ENCODE measurements around the gene ADAMTSL1.

The ADAMTSL1 gene

DNA sequence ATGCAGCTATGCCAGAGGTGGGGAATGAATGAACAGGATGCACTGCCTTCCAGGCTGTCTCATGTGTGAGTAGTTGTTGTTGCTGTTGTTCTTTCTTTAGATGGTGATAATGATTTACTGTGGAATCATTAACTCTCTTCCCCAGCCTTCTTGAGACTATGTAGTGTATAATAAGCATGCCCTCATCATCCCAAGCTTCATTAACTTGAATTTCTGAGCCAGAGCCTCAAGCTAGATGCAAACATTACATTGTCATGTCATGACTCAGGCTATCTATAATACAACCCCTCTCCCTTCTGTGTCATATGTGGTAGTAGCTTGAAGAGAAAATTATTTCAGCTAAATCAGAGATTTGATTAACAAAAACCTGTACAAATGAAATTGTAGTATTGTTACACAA is 10.0 kb upstream of the ADAMTSL1 start:
- no peak for DNase-seq

DNA sequence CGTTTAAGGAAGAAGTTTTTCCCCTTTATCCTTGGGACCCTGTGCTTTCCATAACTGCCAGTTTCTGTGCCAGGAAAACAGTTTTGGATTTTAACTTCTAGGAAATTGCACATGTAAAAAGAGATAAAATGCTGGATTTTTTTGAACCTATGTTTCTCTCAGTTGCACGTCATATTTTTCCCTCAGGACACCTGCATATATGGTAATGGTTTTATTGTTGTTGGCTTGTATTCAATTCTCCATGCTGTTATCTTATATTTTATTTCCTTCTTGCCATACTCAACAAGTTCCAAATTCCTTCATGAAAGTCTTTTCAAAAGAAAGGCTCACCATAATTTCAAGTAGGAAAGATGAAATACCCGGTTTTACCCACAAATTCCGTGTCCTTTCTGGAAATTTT is 7.9 kb upstream of the ADAMTSL1 start:
- DNase-seq = no peak

DNA sequence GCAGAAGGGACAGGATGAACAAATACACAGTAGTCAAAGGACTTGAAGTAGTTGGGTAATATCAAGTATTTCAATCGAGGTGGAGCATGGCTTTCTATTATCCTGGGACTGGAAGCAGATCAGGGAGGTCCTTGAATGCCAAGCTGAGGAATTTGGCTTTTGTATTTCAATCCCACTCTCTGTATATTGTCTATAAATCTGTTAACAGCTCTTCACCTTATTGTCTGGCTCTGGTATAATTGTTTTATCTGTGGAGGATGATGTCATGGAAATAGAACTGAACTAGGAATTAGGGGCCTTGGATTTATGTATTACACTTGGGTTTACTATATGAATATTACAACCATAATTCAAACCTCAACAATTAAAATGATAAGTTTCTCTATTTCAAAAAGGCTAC is 6.3 kb upstream of the ADAMTSL1 start:
- DNase-seq = no peak

DNA sequence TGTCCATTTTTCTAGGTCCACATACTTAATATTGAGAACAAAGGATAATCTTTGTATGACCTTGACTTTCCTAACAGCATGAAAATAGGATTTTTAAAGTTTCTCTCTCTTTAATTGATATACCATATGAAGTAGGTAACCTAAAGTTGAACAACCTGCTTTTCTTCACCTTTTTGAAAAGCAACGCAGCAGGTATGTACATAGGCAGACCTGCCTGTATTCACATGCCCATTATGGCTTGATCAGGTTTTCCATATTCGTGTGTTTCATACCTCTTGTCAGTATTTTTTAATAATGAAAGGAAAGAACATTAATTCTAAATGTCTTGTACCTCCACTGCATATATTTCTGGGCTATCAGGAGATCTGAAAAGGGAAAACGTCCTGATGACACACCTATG is 1.5 kb upstream of the ADAMTSL1 start:
- DNase-seq = no peak

DNA sequence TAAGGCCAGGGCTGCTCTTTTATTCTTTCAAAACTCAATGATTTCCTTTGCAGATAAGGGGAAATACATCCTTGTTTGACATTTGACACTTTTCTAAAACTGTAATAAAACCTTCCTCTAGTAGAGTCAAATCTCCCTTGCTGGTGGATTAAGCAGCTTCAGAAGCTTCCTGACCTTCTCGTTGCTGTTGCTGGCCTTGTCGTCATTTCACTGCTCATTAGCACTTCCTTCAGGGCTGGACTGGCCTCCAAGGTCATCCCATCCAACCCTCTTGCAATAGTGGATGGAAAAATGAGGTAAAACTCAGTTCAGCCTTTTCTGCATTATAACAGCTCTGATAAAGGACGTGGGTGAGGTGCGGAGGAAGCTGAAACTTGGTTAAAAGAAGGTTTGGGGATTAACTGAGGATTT is 1.1 kb upstream of the ADAMTSL1 start:
- no peak for DNase-seq

DNA sequence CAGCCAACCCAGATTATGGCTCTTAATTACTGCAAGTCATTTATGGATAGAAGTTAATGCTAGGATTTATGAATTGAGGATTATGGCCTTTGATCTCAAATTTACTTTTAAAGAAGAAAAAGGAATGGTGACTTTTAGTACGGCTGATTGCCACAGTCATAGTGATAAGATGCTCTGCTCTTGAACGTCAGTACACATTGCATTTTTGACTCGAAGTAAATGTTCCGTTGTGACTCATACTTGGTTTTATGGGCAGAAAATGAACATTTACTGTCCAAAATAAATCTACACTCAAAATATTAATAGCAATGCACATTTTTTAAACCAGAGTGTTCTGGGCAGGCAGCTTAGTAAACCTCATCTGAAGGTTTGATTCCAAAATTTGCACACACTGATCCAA is 830 bp downstream of the ADAMTSL1 start:
- DNase-seq = no peak

DNA sequence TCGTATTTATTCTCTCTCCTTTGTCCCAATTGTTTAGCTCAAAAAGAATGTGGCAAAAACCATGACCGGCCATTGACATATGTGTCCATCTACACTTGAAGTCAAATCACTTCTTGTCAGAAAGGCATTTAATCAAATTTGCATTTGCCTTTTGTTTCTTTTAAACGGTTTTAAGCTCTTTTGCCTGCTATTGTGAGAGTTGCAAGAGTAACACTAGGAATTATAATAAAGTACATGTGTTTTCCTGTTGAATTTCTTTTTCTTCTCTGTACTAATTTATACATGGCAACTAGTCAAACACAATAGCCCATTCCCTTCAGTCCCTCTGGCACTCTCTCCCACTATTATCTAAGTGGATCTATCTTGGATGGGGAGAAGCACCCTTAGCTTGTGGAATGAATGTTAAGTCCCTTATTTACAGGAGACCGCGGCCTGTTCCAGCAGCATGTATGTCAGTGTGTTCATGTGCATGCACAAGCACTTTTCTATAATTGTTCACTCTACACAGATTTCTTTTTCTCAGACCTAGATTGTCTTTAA is 3.2 kb downstream of the ADAMTSL1 start:
- no peak for DNase-seq

DNA sequence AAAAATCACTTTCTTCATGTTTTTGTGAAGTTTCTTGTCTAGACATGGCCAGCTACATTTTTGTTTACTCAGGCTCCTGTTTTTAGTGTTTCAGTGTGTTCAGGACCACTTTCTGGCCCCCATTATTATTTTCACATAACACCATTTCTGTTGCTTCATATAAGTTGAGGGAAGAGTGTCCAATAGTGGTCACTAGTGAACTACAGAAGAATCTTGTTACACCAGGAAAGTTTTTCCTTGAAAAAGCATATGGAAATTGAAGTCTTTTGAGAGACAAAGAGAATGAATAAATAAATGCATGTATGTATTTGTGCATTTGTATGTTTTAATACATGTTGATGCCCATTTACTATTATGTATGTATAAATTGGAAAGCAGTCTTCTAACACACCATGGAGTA is 3.8 kb downstream of the ADAMTSL1 start:
- DNase-seq = no peak

DNA sequence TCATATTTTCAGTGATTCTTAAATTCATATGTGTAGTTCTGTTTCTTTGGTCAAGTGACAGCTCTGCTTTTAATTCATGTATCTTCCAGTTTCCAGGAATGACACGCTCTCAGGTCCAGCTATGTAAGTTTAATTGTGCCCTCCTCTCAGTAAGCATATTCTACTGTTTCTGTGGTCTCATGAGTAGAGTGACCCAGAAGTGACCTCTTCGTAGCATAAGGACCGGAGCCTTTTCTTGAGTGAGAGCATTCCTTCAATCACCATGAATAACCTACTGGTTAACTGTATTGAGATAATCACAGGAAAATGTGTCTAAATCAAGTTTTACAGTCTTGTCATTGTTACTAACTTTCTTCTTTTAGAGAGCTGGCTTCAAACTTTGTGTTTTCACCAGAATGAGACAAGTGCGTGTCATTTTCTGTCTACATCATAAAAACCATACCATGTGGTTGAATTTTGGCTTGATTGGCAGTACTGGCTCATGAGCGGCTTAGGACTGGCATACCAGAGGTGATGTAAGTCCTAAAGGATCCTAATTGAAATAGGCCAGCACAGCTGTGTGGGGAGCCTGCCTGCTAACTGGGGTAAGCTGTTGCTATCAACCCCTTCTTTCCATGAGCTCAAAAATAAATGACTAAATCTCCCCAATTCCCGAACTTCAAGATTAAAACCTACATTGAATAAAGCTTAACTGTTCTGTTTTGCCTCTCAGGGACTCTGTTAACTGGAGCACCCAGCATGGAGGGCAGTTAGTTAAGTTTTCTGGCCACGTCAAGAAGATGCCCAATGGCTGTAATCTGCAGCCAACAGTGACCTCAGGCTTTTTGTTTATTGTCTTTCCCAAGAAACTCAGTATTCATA is 4.8 kb downstream of the ADAMTSL1 start:
- no peak for DNase-seq

DNA sequence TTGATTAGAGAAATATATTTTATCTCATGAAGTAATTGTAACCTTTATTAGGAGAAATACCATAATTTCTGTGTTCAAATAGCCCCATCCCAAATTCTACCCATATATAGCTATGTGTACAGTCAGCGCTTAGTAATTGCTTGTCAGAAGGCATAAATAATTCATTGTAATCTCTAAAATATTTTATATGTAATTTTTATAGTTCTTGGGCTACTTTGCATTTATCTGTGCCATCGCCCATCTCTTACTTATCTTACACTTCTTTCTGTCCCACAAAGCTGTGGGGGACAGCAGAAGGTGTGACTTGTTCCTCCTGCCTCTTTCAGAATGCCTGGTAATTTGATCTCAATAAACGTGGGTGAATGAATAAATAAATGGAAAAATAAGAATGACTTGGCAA is 5.5 kb downstream of the ADAMTSL1 start:
- no peak for DNase-seq

DNA sequence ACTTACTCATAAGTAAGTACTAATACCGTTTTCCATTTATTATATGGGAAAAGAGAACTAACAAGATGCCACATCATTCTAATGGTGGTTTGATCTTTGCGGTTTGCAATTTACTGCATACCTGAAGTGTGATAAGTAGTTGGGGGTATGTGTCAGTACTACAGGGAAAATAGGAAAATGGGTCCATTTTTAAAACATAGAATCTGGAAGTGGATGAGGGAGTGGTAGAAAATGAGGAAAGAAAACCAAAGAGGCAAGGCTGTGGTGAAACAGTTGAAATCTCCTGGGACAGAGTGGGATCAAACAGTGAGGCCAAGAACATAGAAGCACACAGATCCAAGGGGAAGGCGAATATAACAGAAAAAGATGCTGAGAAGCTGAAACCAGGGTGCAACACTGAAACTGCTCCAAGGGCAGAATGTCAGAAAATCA is 6.7 kb downstream of the ADAMTSL1 start:
- DNase-seq = no peak

DNA sequence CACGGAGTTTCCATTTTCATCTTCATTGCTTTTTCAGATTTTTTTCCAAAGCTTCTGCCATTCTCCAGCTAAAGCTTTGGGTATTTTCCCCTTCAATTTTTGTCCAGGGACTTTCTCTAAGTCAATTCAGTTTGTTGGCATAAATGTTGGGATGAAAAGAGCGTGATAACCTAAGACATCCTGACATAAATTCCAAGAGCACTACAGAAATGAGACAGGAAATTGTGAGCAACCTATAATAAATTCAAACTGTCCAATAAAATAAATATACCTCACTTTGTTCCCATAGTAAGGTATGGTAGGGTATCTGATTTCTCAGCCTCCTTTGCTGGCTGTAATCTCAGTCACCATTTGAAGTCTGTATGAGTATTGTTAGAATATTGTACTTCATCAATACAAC is 8.4 kb downstream of the ADAMTSL1 start:
- no peak for DNase-seq

DNA sequence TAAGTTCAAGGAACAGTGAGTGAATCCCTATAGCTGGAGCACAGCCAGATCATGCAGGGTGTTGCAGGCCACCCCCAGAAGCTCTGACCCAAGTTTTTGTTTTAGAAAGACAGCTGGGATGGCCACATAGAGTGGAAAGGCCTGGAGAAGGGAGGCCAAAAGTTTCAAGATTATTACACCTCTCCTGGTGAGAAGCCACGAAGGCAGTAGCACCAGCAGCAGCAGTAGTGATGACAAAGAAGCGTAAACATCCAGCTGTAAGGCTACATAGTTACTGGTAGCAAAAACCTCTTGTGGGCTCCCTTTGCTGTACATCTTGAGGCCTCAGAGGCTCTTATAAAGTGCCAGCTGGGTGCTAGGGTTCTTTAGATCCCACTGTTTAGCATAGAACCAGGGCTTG is 11.8 kb downstream of the ADAMTSL1 start:
- DNase-seq = no peak

DNA sequence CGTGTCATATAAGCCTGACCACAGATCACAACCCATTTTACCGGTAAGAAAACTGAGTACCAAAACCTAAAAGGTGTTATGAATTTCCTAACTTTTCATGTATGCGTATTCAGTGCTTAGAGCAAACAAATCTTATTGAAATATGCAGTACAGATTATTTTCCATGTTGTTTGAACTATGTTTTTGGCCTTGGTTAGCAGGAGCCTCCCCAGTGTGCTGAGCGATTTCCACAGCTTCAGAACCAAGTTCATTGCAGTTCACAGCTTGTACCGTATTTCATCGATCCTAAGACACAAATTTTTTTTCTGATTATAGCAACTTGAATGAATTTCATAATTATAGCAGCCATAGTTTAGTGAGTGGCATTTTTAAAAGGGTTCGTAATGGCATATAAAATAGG is 13.7 kb downstream of the ADAMTSL1 start:
- no peak for DNase-seq

DNA sequence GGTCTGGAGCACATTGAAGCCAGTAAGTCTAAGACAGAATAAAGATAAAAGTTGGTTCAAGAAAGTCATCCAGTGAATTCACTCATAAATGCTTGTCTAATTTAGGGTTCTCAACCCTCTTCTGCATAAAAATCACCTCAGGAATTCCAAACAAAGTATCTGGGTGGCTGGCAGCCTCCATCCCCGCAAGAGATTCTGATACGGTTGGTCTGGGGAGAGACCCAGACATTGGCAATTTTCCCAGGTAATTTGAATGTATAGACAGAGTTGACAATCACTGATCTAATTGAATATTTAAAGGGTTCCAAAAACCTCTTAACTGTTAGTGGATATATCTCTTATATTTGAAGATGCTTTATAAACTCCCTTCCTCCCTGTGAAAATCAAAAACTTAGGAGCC is 14.9 kb downstream of the ADAMTSL1 start:
- no peak for DNase-seq

DNA sequence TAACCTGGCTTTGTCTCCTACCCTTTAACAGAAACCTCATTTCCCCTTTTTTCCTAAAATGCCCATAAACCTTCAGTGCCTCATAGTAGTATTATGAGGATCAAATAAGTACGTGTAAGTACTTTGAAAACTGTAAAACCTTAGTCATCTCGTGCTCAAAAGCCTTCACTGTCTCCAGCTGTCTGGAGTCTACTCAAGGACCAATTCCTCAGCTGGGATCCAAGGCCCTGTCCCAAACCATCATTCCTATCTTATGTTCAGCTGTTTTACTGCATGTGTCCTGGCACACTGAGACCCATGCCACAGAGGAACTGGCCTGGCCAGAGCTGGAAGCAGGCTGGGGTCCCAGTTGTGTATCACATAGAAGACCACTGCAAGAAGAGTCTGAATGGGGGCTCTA is 15.9 kb downstream of the ADAMTSL1 start:
- DNase-seq = no peak

DNA sequence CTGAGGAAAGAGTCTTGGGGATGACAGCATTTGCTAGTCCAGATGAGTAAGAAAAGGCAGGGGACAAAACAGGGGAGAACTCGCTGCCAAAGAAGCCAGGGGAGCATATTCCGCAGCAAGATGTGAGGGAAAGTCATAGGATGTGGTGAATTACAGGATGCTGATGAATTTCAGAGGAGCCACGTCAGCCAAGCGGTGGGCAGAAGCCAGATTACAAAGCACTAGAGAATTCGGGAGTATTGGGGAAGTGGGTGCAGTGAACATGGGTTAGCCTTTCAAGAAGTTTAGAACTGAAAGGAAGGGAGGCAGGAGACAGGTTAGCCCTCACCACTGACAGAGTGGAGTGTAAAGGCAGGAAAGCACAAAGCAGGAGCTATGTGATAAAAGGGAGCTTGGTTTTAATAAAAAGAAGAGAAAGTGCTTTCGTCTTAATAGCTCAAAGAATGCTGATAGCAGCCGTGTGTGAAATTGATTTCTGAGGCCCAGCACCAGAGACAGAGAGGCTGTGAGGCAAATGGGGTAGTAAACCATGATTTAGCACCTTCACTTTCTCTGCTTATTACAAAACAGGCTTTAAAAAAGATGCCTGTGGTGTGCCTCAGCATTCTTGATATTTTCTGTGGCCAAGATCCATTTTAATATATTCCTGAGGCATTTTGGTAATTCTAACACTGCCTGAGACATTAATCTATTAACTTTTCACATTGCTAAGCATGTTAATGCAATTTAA is 16.9 kb downstream of the ADAMTSL1 start:
- no peak for DNase-seq

DNA sequence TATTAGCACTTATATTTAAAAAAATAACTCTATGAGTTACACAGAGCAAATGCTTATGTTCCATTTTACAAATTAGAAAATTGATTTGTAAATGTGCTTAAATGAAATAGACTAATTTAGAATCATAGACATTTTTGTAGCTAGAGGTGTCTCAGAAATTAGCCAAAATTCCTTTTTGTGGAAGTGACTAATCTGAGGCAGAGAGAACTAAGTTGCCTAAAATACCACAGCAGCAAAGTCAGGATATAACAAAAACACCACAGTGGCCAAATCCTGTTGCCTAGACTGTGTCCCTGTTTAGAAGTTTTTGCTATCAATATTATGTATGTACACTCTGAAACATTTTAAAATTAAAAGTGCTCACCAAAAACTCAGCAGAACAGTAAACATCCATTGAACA is 18.7 kb downstream of the ADAMTSL1 start:
- no peak for DNase-seq

DNA sequence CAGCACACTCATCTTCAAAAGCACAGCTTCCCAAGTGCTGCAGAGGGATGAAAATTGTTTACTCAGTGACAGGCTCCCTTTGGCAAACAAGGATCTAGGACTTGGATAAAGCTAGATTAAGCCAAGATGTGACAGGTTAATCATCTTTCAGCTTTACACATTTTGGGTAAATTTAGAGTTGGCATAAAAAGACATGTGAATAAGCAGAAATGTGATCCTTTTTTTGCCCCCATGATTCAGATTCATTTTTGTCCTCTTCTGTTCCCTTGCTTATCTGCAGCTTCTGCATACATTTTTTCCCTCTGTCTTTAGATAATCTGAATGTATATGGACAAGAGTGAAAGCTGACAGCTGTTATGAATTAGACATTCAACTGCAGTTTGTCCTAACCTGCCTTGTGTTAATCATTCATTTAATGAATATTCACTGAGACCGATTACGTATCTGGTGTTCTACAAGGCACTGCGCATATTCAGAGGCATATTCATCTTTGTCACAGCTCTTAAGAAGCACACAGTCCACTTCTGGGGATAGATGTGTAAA is 19.6 kb downstream of the ADAMTSL1 start:
- DNase-seq = no peak

DNA sequence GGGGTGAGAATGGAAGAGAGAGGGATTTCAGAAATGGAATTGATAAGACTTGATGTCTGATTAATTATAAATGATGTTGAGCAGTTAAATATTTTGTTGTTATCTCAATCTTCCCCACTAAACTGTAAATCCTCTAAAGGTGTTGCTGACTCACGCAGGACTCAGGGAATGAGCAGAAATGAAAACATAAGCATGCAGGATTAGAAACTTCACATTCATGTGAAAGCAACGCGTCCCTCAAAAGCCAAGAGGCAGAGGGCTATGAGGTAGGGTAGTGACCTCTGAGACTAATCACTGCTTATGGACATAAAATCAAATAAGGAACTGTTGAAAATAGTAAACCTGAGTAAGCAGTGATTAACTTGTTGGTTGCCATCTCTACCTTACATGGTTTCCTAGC is 21.1 kb downstream of the ADAMTSL1 start:
- no peak for DNase-seq

DNA sequence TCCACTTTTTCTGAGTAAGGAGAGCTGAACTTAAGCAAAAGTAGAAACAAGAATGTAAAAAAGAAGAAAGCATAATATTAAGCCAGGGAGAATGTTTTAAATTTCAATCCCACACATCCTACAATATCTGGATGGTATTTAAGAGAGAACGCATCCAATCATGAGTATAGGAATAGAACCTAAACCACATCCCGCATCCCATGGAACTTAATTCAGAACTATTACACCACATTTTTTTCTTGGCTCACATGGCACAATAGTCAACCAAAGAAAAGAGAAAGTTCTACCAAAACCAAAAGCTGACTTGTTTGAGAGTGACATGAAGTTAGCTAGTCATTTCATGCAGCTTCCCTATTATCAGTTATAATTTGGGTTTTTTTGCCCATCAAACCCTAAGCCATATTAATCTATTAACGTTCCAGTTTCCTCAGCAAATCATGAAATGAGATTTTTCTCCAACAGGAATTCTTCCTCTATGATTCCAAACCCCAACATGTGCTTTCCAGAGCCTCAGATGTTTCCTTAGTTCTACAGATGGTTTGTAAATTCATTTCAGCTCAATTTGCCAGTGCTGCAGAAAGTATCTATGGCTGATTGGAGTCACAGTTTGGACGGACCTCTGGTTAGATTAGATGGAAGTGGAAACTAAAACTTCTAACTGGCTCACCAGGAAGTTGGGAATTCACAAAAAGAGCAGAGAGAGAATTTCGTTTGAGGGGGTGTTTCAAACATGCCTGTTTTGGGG is 22.5 kb downstream of the ADAMTSL1 start:
- DNase-seq = no peak

DNA sequence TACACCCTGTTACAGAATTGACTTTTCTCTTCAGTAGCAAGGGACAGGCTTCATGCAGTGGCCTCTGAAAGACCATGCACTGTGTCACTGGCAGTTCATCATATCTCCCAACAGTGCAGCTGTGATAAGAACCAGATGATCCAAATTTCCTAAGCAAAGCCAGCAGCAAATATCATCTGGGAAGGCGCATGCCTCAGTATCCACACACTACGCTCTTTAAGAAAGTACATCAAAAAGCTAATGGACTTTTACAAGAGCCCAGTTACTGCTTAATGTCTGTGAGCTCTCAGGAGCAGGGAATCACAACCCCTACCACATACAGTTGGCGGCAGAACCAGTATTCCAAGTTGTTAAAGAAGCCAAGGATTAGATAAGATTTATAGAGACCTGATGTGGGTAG is 25.1 kb downstream of the ADAMTSL1 start:
- DNase-seq = no peak

DNA sequence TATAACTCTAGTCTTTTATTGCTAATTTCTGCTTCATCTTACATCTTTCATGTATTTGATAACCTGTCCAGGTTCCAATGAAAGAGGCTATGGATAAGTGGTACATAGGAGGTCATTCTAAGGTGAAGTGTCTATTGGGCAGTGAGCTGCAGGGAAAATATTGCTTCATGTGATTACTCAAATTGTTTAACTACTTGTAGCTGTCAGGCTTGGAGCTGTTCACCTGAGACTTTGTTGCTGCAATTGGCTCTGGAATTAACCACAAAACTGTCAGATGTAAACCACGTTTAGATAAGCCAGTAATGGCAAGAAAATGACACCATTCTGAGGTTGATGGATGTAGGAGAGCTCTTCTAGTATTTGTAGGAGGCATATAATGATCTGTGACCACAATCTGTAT is 26.0 kb downstream of the ADAMTSL1 start:
- peak; percentile 43 for DNase-seq
